NCI-H1436 (cell line): ENCODE data around the gene INTS3.
"Not testable (repeated sequence)": the region's sequence is repeated elsewhere in the genome, so short reads cannot be mapped to it uniquely, and the experiment has no call there.

Experiments used
- DNase-seq: peaks from one replicate; lab custom pipeline; 2025; lab: John Stamatoyannopoulos, UW

Gene INTS3

DNA sequence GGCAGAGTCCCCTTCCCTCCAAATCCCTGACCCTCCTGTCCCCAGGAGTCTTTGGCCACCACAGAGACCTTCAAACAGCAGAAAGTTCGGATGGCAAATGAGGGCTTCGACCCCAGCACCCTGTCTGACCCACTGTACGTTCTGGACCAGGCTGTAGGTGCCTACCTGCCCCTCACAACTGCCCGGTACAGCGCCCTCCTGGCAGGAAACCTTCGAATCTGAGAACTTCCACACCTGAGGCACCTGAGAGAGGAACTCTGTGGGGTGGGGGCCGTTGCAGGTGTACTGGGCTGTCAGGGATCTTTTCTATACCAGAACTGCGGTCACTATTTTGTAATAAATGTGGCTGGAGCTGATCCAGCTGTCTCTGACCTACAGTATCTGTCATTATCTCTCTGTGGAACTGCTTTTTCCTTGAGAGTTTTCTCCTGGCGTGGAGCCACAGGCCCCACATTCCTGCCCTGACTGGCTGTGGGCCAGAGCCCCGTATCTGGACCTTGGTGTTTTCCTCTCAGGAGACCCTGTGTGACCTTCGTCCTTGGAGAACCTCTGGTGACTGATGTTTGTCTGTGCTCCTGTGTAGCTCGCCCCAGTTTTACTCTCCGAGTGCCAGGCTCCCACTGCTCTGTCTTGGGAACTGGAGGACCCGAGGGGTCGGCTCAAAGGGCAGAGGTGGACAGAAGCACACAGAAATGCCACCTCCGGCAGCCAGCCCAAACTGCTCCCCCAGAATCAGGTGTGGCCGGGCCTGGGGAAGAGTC is 52.1 kb downstream of the INTS3 start:
- no peak for DNase-seq

GRCh38 chr1:153780551-153780950 is 52.7 kb downstream of the INTS3 start:
- no peak for DNase-seq

GRCh38 chr1:153782648-153783047 is 54.8 kb downstream of the INTS3 start:
- not testable (repeated sequence) for DNase-seq

DNA sequence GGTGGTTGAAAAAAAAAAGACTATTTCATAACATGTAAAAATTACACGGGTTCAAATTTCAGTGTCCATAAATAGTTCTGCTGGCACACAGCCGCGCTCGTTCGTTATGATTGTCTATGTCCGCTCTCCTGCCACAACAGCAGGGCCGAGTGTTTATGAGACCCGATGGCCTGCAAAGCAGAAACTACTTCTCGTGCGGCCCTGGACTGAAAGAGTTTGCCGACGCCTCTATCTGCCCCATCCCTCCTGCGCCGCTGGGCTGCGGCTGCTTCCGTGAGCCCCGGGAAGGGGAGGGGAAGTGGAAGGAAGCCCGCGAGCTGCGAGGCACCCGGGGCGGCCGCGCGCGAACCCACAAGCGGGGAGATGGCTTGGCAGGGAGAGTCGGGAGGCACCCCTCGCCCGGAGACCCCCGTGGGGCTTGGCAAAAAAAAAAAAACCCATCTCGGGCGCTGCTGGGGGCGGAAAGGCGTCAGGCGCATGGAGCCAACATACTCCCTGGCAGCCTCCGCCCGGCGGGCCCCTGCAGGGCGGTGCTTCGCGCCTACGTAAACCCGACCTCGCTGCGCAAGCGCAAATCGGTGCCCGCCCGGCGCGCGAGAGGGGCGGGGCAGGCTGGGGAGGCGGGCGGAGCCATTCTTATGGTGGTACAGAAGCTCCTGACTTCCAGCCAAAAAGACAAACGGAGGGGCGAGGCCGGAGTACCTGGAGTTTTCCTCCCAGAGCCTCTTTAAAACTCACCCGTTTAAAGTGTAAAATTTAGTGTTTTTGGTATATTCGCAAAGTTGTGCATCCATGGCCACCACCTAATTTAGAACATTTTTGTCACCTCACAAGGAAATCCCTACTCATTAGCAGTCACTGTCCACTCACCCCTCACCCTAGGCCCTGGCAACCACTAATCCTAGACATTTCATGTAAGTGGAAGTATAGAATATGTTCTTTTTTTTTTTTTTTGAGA is 55.7 kb downstream of the INTS3 start:
- peak; percentile 86 for DNase-seq

DNA sequence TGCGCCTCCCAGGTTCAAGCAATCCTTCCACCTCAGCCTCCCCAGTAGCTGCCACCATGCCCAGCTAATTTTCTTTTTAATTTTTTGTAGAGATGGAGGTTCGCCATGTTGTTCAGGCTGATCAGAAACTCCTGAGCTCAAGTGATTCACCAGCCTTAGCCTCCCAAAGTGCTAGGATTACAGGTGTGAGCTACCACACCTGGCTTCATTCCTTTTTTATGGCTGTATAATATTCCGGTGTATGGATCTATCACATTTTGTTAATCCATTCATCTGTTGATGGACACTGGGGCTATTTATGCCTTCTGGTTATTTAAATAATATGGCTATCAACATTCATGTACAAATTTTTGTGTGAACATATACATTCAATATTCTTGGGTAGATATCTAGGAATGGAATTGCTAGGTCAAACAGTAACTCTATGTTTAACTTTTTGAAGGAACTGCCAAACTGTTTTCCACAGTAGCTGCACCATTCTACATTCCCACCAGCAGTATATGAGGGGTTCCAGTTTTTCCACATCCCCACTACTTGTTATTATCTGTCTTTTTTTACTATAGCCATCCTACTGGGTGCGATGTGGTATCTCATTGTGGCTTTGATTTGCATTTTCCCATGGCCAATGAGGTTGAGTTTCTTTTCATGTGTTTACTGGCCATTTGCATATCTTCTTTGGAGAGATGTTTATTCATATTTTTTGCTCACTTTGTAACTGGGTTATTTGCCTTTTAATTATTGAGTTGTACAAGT is 58.4 kb downstream of the INTS3 start:
- DNase-seq: no peak

DNA sequence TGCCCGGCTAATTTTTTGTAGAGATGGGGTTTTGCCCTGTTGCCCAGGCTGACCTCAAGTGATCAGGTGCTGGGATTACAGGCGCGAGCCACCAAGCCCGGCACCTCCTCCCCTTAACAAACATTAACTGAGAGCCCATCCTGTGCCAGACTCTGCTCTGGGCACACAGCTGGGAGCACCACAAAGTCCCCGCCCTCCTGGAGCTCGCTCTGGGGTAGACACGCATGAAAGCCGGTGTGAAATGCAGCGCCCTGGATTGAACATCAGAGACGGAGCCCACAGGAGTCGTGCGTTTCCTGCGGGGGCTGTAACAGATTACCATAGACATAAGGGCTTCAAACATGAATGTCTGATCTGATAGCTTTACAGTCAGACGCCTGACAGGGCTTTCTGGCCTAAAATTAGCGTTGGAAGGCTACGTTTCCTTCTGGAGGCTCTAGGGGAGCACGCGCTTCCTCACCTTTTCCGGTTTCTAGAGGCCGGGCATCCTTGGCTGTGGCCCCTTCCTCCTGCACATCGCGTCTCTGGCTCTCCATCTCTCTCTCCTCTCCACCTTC is 61.7 kb downstream of the INTS3 start:
- DNase-seq: no peak

- DNase-seq: no peak
Observed at GRCh38 chr1:153790313-153790965, 62.6 kb downstream of the INTS3 start.

- DNase-seq: no peak
Observed at GRCh38 chr1:153790966-153791647, 63.3 kb downstream of the INTS3 start.

DNA sequence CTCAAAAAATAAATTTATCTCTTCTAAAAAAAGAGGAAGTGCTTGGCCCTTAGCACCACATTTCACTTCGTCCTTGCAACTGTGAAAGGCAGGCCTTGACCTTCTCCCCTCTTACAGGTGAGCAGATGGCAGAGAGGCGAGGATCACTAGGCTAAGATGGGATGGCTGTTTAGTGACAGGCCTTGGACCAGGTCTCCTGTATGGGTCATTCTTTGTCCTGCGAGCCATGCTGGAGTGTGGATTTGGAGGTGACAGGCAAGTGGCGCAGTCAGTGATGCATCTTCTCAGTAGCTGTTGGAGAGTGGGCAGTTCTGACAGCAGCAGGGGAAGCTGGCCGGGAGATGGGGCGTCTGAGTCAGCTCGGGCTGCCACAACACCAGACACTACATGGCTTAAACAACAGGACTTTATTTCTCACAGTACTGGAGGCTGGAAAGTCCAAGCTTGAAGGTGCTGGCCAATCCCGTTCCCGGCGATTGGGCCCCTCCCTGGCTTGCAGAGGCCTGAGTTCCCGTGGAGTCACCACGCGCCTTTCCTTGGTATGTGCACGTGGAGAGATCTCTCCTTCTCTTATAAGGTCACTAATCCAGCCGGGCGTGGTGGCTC is 63.9 kb downstream of the INTS3 start:
- DNase-seq: no peak

DNA sequence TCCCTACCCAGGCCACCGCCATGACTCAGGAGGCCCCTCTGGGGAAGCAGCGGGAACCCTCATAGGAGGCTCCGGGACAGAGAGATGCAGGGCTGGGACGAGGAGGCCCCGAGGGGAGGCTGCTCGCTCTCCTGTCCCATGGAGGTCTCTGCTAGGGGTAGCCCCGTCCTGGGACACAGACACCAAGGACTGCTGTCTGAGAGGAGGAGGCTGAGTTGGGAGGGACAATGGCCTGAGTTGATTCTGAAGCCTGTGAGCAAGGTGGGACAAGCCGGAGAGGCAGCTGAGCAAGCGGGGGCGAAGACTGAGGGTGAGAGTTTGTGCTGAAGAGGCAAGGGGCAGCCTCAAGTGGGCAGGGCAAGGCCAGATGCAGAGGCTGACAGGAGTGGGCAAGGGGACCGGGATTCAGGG is 64.8 kb downstream of the INTS3 start:
- DNase-seq: no peak

GRCh38 chr1:153793261-153793972 is 65.6 kb downstream of the INTS3 start:
- no peak for DNase-seq

GRCh38 chr1:153793973-153794615 is 66.2 kb downstream of the INTS3 start:
- DNase-seq: no peak

DNA sequence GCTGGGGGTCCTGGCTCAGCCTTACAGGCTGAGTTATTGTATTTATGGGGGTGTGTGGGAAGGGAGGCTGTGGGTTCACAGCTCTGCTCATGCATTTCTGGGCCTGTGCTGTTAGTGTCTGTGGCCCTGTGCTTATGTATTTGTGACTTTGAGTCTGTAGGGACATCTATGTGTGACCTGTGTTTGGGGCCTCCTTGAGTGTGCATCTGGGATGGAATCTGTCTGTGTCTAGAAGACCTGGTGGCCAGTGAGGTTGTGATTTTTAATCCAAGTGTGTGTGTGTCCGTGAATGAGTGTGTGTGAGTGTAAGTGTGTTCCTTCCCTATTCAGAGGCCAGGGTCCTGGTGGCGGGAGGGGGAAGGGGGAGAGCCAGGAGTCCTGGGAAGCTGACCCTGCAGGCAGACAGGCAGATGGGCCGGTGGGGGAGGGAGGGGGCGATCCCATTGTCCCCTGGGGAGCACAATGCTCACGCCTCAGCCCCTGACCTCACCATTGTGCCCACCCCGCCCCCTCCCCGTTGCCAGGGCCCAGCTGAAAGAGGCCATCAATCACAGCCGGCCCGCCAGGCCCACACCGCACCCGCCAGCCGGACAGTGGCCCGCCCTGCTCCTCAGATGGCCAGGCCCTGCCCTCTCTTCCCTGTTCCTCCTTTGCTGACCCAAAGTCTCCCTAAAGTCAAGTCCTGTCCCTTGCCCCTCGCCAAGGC is 66.9 kb downstream of the INTS3 start:
- DNase-seq: no peak

DNA sequence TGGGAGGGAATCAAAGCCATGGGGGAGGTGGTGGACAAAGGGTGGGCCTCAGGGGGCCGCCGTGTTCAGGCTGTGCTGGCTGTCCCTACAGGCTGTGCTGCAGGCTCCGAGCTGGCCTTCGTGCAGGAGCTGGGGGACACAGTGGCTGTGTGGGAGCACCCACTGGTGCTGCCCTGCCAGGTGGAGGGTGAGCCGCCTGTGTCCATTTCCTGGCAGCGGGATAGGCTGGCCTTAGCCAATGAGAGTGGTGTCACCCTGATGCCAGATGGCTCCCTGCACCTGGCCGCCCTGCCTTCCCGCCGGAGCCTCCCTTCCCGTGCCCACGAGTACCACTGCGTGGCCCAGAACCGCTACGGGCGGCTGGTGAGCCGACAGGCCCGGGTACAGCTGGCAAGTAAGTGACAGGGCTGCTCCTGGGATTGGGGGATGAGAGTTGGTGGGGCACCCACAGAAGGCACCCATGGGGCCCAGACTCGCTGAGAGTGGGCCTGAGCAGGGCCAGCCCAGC is 67.5 kb downstream of the INTS3 start:
- DNase-seq: no peak

- DNase-seq: no peak
Observed at GRCh38 chr1:153795934-153796785, 68.3 kb downstream of the INTS3 start.

GRCh38 chr1:153796786-153797659 is 69.2 kb downstream of the INTS3 start:
- peak; percentile 73 for DNase-seq

DNA sequence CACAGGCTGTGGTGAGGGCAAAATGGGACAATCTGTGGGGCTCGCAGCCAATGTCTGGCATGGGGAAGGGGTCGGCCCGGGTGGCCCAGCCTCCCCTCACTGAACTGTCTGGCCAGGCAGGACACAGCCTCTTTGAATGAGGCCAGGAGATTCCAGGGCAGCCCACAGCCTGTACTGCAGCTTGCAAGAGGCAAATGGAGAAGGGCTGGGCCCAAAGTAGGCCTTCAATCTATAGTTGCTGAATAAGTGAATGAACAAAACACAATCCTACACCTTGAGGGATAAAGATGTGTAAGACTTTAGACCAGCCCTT is 70.6 kb downstream of the INTS3 start:
- no peak for DNase-seq
